GM18498 (cell line): Measurements from ENCODE around the gene NAA35.
A peak's percentile ranks its signal among the peaks of the same experiment; 100 is the strongest.
"Not testable (repeated sequence)": the region's sequence is repeated elsewhere in the genome, so short reads cannot be mapped to it uniquely, and the experiment has no call there.

Experiments used
- ATAC-seq: cut with Tn5 transposase; IDR thresholded peaks from one replicate; pipeline ENCODE4 v1.9.1; 2021; ENCODE audit warnings: mild to moderate bottlenecking, moderate library complexity; ENCODE audit not compliant: unreplicated experiment

The NAA35 gene

DNA sequence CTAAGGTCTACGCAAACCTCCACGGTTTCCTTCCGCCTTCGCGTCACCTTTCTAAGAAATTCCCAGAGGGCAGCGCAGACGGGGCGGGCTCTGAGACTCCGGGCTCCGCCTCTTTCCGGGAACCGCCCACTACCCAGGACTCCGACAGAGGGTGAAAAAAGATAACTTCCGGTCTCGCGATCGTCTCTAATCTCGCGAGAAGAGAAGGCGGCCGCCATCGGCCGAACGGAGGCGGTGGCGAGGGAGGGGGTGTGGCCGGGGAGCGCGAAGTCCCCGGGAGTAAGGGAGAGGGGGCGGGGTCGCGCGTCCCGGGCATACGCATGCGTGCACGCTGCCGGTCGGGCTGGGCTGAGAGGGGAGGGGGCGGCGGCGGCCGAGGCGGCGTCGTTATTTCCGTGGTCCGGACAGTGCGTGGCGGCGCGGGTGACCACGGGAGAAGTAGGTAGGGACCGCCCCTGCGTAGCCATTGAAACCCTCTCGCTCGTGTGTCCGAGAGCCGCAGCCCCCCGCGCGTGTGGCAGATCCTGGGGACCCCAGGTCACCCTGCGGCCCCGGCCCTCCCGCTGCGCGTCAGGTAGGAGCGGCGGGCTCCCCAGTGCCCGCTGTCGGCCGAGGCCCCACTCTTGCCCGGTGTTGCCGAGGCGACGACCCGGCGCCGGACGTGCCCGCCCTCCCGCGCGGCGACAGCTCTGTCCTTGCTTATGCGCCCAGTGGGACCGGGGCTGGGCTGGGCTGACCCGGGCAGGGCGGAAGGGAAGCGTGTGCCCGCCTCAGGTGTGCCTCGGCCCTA is at the start of gene NAA35:
Gene NAA35 (plus strand): TSS at position 315 of the 790 bp plus-strand sequence. CDS start 1,014 bp downstream, outside the sequence.
- ATAC-seq, result peak; percentile 93

- no peak for ATAC-seq
Measured at GRCh38 chr9:85892401-85892800, 48.5 kb upstream of the NAA35 start.

GRCh38 chr9:85895685-85896084 is 45.3 kb upstream of the NAA35 start:
- ATAC-seq, result no peak

- ATAC-seq, result no peak
Measured at GRCh38 chr9:85897848-85898247, 43.1 kb upstream of the NAA35 start.

DNA sequence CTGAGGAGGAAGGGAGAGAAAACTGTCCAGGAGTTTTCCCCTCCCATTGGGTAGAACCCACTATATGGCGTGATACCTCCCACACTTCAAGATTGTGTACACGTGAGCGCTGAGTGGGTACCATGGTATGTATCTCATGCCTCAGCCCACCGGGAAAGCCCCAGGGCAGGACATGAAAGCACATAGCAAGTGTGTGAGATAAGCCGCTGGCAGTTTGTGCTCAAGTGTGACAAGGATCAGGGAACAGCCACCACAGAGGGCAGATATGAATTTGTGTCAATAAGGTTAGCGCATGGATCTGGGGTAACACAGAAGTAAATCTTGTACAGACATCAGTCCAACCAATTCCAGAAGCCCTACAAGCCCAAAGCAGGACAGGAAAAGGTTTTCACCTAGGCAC is 42.6 kb upstream of the NAA35 start:
- no peak for ATAC-seq

DNA sequence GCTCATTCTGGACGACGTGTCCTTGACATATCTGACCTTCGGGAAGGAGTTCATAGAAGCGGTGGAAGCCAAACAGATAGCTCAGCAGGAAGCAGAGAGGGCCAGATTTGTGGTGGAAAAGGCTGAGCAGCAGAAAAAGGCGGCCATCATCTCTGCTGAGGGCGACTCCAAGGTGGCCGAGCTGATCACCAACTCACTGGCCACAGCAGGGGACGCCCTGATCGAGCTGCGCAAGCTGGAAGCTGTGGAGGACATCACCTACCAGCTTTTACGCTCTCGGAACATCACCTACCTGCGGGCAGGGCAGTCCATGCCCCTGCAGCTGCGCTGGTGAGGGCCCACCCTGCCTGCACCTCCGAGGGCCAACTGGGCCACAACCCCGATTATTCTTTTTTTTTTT is 41.6 kb upstream of the NAA35 start:
- no peak for ATAC-seq

- ATAC-seq, result no peak
Measured at GRCh38 chr9:85900504-85901201, 40.3 kb upstream of the NAA35 start.

DNA sequence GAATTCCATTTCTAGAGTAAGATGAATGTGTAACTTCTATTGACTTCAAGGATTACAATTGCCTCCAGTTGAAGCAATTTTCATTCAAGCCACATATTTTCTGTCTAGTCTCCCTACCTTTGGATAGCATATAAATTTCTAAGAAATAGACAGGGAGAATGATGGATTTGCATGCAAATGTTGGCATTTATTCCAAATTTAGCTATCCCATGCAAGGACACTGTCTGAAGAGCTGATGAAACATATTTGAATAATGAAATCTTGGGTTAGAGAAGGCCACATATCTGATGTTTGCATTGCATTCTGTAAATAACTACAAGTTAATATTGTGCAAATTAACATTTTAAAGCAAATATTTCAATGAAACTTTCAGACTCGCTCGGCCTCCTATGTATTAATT is 36.0 kb upstream of the NAA35 start:
- no peak for ATAC-seq

GRCh38 chr9:85905957-85906356 is 35.0 kb upstream of the NAA35 start:
- no peak for ATAC-seq

DNA sequence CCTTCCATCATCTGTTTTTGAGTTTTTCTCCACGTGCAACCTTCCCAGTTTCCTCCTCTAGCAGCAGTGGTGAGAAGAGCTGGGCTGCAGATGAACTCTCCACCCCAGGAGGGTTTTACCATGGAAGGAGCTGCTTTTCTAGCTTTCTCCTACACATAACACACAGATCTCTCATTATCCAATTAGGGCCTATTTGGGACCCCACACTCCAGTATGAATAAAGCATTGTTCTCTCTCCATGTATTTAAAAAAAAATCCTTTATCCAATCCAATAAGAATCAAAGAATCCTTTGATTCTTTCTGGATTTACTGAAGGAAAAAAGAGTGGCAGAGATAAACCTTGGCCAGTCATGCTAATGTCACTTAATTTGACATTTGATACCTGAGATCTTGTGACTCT is 31.6 kb upstream of the NAA35 start:
- no peak for ATAC-seq

- no peak for ATAC-seq
Measured at GRCh38 chr9:85914108-85914507, 26.8 kb upstream of the NAA35 start.

DNA sequence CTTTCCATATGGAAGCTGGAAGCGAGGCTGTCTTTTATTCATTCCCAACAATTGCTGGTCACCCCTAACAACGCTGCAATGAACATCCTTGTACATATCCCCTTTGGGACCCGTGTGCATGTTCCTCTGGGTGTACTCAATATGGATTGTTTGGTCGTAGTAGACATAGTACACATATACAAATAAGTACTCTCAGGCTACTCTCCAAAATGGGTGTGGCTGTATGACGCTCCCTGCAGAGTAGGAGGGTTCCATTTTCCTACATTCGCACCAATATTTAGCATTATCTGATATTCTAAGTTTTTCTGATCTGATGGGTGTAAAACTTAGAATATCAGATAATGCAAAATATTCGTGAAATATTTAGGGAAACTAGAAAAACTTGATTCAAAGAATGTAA is 23.2 kb upstream of the NAA35 start:
- no peak for ATAC-seq

DNA sequence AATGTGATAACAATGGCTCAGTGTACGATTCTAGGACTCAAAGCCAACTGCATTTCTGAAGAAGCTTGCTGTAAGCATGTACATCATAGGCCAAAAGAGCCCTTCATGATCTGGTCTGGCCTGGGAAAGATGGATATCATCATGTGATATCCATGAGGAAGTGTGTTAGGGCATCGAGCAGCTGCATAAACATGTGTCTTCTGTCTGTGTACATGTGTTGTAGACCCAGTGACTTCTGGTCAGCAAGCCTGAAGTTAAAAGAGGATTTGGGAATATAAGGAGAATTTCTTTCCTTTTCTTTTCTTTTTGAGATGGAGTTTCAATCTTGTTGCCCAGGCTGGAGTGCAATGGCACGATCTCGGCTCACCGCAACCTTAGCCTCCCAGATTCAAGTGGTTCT is 15.5 kb upstream of the NAA35 start:
- no peak for ATAC-seq

DNA sequence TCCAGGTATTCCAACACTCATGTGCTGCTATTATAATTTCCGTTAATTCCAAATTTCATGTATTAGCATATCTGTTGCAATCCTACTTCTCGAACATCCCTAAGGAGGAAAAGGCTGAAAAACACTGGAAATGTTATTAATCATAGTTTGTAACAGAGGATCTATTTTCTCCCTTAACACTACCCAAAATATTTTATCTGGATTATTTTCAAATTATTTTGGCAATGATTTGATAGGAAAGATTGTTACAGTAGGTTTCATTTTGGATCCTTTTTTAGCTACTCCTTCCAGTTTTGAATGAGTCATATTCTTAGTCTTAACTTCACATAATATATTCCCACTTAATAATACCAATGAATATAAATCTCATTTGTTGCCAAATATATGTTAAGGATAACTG is 13.9 kb upstream of the NAA35 start:
- no peak for ATAC-seq

- ATAC-seq, result no peak
Measured at GRCh38 chr9:85931495-85931894, 9.5 kb upstream of the NAA35 start.

DNA sequence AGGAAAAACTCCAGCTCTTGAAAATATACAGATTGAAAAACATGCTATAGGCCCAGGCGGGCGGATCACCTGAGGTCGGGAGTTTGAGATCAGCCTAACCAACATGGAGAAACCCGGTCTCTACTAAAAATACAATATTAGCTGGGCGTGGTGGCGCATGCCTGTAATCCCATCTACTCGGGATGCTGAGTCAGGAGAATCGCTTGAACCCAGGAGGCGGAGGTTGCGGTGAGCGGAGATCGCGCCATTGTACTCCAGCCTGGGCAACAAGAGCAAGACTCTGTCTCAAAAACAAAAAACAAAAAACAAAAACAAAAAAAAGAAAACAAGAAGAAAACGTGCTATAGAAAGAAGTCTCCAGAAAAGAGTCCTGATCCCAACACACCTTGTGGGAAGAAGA is 5.0 kb upstream of the NAA35 start:
- not testable (repeated sequence) for ATAC-seq

DNA sequence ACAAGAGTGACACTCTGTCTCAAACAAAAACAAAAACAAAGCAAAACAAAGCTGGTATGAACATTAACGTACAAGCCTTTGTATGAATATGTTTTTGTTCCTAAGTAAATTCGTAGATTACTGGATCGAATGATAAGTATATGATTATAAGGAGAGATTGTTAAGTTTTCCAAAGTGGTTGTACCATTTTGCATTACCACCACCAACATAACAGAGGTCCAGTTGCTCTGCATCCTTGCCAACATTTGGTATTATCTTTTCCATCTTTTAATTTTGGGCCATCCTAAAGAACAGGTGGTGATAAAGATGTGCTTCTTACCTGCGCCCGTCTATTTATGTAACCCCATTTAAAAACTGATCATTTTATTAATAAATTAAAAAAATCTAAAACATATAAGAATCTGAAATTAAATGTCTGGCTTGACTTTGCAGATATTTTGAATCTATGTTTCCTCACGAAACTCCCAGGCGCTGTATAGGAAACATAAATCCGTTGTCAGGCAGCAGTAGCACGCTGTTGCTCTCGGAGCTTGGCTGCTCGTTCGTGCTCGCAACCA is 593 bp upstream of the NAA35 start:
- no peak for ATAC-seq

- no peak for ATAC-seq
Measured at GRCh38 chr9:85941622-85941940, 635 bp downstream of the NAA35 start.

DNA sequence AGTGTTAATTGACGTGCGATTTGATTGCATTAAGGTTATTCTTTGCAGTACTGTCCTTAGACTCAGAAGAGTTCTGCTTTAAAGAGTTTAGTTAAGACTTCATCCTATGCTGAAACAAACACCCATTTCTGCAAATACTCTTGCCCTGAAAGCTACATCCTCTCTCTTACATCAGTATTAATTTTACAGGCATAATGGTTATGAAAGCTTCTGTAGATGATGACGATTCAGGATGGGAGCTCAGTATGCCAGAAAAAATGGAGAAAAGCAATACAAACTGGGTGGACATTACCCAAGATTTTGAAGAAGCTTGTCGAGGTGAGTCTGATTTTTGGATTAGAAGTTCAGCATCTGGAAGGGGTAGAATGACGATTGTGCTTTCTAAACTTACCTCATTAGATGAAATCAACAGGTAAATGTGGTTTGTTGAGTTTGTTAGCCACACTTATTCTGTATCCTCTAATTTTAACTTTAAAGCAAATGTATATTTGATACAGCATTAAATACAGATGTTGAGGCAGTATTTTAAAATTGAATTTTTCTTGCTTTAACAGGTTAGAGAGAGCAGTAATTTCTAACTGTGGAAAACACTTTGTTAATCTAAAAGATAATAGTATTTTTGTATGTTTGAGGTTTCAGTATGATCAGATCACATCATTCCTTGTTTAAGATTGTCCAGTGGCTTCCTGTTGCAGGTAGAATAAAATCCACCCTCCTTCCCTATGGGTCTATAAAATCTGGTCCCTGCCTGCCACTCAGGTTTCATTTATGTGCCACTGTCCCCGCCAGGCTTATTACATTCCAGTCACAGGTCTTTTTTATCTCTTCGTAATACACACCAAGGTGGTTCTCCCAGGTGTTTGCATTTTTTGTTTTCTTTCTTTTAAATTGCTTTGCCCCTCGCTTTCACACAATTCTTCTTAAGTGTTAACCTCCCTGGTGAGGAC is 1.3 kb downstream of the NAA35 start:
- ATAC-seq, result no peak

DNA sequence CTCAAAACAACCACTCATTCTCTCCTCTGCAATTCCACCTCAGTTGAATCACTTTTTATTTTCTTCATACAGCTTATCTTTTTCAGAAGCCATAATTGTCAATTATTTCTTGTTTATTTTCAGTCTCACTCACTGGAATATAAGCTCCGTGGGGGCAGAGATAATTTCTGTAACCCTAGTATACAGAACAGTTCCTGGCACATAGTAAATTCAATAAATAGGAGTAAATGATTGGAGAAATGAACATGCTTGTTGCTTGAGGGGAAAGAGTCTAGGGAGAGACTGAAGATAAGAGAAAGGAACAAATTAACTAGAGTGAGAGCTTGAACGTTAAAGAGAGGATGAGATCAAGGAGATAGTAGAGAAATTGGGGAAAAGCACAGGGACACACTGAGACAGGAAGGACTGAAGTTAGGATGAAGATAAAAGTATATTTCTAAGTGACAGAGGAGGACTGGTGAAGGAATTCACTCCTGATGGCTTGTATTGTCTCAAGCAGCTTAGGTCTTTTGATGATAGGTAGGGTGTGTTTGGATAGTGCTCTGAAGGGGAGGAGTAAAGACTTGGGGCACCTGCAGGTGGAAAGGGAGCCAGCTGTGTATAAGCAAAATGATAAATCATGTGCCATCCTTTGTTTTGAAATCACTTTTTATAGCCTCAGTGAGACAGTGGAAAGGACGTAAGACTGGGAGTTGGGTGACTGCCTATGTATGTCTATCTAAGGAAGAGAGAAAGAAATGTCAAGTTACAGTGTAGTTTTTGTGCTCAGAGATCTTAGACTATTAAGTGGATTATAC is 2.2 kb downstream of the NAA35 start:
- no peak for ATAC-seq
